Urothelium cell line (cell line): ENCODE results near the gene SLC24A3.
"Not testable (repeated sequence)": the region's sequence is repeated elsewhere in the genome, so short reads cannot be mapped to it uniquely, and the experiment has no call there.

Source experiments
- DNase-seq: peaks from one replicate; pipeline ENCODE4 v3.0.0; 2011; ENCODE audit warnings: low spot score, mixed read lengths
- FAIRE-seq: peaks from 2 replicates; lab custom pipeline; 2011; peaks lifted over from hg19 to GRCh38; lab: Jason Lieb, UNC

Gene SLC24A3

DNA sequence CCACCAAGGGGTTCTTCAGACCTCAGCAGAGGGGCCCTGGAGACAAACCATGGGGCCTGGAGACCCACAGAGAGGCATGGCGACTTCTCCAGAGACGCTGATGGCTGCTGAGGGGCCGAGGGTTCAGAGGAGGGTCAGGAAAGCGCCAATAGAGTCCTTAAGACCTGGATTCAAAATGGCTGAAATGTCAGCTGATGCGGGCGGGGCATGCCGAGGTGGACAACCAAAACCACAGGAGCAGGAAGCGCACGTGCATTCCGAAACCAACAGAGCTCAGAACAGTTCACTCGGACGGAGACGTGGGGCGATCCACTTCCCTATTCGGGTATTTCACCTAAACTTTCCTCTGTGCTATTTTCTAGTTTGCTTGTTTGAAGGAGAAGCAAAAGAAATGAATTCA lies 445.7 kb downstream of the SLC24A3 start:
- DNase-seq (no peak), FAIRE-seq (no peak)

DNA sequence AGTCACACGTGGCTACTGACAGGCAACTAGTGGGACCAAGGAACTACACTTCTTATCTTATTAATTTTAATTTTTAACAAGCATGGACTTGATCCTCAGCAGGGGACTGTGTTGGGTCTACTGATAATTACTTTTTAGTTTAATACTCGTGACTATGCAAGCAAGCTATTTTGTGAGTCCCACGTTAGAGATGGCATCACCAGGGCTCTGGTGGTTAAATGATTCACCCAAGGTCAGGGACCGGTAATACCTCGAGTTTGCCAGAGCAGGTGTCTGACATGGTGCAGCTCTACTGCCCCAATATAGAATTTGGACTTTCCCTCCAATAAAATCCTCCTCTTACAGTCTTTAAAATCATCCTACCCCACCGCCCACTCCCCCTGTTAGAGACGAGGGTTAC lies 447.0 kb downstream of the SLC24A3 start:
- no peak for FAIRE-seq
- DNase-seq, result no peak

DNA sequence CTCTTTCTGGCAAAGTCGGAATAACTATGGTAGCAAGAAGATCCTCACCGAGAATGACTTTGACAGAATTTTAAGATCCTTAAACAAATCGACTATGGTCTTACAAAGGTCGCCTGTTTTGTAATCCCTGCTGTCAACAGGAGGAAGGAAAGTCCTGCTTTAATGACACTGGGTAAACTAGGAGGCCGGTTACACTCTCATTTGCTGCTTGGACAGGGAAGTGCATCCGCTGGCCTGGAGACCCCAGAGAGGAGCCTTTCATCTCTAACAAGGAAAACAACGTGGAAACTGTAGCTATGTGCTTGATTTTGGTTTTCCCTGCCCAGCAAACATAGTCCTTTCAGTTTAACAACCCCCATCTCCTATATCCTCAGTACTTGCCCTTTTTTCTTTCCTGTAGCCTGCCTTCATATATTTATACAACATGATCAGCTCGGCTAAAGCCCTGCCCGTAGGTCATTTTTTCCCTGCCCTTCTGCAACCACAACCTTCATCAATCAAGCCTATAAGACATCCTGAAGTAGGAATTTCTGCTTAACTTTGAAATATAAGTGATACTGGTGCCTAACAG lies 448.5 kb downstream of the SLC24A3 start:
- DNase-seq, result no peak
- no peak for FAIRE-seq

DNA sequence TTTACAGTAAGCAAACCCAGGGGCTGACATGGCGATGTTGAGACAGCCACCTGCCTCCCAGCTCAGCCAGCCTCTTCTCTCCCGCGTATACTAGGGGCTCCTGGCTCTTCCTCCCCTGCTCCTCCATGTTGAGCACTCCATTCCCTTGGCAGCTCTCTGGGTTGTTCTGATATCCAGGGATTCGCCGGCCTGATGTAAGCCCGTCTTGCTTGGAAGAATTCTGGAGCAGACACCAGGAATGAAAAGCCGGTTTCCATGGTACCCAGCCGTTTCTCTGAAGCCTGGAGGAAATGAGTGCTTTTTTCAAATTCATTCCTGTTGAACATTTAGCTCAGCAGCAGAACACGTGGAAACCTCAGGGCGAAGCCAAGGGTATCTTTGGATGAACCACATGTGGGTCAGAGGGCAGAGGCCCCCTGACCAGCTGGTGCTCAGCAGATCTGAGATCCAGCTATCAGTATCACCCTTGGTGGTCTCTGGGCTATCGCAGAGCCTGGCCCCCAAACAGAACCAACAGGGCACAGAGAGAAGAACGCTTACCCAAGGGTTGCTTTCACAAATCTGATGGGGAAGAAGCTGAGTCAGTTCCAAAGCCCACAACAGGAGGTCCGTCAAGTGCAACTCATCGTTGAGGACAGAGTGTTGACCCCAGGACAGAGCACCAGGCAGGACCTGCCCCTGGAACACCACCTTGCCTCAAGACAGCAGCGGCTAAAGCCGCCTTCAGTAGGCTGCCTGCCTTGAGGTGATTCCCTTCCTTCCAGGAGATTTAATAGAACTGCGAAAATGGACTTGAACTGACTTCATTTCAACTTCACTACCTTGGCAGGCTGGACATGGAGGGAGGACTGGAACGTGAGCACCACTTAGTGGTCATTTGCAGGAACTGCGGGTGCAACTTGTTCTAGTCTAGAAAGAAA lies 449.5 kb downstream of the SLC24A3 start:
- DNase-seq, result peak; percentile 52
- FAIRE-seq, result no peak

DNA sequence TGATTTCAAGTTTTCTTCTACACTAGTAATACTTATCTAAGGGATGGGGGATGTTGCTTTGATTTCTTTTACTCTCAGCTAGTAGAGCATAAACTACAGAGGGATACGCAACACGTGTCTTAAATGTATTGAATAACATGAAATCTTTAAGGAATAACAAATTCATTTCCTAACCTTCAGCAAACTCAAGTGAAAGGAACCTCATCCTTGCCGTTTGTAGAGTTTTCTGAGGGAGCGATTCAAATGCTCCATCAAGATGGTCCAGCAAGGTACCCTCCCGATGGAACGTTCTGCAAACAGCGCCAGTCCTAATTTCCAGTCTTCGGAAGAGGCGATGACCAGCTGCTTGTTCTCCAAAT lies 450.2 kb downstream of the SLC24A3 start:
- FAIRE-seq, result no peak
- DNase-seq, result no peak

DNA sequence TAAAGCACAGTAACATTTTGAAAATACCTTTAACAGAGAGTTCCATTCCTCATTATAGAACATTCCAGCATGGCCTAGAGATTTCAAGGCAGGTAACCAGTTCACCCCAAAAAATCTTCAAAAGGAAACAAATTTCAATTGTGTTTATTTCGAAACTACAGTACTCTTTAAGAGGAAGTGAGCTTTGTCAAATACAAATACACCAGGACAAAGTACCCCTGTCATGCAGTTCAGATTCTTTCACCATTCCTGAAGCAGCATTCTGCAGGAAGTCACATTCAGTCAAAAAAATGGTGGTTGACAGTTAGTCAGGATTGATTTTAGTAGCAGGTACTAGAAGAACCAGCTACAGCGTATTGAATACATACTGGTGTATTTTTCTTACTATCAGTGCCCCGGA lies 456.0 kb downstream of the SLC24A3 start:
- DNase-seq (no peak), FAIRE-seq (no peak)

DNA sequence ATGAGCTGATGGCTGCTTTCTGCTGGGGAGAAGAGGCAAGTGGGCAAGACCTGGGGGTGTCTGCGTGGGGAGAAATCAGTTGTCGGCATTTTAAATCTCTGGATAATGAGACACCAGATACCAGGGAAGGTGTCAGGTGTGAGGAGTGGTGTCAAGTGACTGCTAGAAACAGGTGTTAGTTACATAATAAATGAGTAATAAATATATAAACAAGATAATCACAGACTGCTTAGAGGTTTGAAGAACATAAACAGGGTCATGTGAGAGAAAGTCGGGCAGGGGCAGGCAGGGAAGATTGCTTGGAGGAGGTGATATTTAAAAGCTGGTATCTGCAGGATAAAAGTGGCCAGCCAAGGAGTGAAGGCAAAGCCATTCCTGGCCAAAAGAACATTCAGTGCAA lies 458.4 kb downstream of the SLC24A3 start:
- no peak for FAIRE-seq
- no peak for DNase-seq

DNA sequence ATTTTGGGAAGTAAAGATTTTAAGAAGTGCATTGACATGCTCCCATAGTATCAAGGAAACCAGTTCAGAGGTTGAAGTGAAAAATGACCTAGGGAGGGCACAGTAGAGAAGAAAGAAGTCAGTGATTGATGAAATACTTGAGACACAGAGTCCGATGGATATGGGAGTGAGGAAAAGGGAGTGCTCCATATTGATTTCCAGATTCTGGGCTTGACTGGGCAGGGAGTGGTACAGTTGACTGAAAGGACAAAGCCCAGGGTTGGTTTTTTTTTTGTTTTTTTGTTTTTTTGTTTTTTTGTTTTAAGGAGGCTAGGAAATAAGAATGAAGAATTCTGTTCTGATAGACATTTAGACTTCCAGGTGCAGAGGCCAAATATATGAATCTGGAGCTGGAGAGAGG lies 458.9 kb downstream of the SLC24A3 start:
- FAIRE-seq (no peak), DNase-seq (no peak)

DNA sequence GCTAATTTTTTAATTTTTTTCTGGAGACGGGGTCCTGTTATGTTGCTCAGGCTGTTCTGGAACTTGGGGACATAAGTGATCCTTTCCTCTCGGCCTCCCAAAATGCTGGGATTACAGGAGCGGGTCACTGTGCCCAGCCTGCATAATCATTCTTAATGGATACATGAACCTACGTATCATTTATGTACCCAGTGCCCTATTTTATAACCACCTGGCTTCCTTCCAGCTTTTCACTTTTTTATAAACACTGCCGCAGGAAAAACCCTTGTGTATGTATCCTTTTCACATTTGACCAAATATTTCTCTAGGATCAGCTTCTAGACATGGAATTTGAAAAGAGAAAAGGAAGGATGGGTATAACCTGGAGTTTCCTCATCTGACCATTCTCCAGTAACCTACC lies 460.1 kb downstream of the SLC24A3 start:
- DNase-seq (no peak), FAIRE-seq (no peak)

DNA sequence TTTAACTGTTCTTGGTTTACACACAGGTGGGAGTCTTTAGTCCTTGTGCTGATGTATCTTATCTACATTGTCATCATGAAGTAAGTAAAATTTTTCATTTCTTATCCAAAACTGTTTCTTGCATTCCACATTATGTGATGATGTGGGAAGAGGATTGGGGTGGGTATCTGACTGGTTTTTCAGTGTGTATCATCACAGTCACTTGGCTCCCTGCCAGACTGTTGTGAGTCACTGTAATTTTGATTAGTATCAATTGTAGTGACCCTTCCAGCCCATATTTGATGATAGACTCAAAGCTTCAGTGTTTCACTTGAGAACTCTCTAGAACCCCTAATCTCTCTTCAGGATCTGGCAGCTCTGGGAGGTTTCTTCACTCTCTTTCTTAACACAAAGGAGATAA lies 461.1 kb downstream of the SLC24A3 start:
- no peak for DNase-seq
- FAIRE-seq, result no peak

DNA sequence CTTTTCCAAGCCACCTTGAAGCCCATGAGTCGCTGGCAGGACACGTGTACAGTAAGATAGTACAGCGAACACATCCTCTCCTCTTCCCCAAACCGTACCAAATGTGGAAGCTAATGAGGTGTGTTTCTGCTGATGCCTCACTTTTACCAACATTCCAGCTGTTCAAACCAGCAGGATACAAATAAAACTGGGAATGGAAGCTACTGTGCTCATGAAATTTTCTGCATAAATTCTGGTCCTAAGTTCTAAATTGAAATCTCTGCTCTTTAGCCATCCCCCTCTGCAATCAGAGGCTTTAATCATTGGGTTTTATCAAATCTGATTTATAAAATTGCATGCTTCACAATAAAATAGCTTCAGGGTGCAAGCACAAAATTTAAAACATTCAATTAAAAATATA lies 463.8 kb downstream of the SLC24A3 start:
- DNase-seq (no peak), FAIRE-seq (no peak)

DNA sequence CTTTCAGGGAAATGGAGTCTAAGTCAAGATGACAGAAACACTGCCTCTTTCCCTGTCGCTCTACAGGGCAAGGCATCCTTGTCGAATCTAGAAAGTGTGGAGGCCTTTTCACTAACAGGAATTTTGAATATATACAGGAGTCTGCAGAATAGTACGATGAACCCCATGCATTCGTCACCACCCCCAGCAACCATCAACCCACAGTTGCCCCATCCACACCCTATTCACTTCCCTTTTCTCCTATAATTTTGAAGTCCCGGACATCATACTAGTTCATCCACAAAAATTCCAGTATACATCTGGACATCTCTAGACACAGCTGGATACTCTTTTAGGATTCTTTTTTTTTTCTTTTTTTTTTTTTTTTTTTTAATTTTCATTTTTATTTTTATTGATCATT lies 464.9 kb downstream of the SLC24A3 start:
- no peak for DNase-seq
- FAIRE-seq, result no peak

DNA sequence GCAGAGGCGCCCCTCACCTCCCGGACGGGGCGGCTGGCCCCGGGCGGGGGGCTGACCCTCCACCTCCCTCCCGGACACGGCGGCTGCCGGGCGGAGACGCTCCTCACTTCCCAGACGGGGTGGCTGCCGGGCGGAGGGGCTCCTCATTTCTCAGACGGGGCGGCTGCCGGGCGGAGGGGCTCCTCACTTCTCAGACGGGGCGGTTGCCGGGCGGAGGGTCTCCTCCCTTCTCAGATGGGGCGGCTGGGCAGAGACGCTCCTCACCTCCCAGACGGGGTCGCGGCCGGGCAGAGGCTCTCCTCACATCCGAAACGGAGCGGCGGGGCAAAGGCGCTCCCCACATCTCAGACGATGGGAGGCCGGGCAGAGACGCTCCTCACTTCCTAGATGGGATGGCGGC lies 466.1 kb downstream of the SLC24A3 start:
- not testable (repeated sequence) for DNase-seq, FAIRE-seq

DNA sequence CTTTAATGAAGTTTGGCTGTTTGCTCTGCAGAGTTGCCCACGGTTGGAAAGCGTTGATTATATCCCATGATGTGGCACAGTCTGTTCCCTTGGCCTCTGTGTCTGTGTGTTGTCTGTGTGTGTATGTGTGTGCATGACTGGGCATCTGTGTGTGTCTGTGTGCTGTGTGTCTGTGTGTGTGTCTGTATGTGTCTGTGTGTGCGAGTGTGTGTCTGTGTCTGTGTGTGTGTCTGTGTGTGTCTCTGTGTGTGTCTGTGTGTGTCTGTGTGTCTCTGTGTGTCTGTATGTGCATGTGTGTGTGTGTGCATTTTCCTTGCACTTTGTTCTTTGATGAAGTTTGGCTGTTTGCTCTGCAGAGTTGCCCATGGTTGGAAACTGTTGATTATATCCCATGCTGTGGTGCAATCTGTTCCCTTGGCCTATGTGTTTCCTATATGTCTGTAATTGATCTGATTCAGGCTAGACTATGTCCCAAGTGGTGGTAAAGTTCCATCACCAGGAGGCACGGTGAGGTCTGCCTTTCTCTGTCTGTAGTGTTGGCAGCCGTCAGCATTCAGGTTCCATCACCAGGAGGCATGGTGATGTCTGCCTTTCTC lies 467.6 kb downstream of the SLC24A3 start:
- no peak for DNase-seq
- peak; percentile 94 for FAIRE-seq

DNA sequence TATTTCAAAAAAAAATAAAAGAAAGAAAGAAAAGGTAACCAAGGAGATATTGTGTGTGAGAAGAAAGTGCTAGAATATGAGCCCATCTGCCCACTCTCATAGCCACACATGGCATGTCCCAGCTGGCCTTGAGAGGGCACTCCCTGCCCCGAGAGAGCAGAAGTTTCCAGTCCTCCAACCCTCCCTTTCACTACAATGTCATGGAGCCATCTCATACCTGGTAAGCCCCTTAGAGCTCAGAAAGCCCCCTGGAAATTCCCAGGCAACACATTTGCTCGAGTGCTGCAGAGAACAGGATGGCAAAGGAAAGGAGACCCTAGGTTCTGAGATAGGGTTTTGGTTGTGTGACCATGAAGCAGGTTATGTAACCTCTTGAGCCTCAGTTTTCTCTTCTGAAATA lies 469.8 kb downstream of the SLC24A3 start:
- FAIRE-seq (no peak), DNase-seq (no peak)

DNA sequence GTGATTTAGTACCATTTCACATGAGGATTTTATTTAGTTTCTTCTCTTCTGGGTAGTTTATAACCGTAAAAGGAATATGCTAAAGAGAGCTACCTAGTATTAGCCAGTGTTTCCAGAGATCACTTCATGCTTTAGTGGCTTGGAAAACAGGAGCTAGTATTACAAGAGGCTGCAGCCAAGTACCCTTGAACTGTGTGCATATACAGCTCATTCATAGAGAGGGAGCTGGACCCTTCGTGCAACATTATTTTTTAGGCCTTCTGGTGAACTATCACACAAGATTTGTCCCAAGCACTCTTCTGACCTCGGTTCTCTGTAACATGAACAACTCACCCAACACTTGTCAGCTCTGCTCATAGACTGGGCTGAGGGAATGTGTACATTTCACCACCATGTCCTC lies 470.7 kb downstream of the SLC24A3 start:
- FAIRE-seq (no peak), DNase-seq (no peak)

DNA sequence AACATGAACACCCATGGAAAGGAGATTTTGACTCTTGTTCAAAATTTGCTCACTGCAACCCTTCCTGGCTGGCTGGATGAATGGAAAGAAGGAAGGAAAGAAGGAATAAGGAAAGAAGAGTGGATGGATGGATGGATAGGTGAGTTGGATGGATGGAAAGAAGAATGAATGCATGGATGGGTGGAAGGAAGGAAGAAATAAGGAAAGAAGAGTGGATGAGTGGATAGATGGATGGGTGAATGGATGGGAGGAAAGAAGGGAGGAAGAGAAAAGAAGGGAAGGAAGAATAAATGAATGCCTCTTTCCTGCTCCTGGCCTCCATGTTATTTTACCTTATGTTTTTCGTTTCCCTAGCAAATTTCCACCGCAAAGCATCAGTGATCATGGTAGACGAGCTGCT lies 471.4 kb downstream of the SLC24A3 start:
- FAIRE-seq (no peak), DNase-seq (no peak)

DNA sequence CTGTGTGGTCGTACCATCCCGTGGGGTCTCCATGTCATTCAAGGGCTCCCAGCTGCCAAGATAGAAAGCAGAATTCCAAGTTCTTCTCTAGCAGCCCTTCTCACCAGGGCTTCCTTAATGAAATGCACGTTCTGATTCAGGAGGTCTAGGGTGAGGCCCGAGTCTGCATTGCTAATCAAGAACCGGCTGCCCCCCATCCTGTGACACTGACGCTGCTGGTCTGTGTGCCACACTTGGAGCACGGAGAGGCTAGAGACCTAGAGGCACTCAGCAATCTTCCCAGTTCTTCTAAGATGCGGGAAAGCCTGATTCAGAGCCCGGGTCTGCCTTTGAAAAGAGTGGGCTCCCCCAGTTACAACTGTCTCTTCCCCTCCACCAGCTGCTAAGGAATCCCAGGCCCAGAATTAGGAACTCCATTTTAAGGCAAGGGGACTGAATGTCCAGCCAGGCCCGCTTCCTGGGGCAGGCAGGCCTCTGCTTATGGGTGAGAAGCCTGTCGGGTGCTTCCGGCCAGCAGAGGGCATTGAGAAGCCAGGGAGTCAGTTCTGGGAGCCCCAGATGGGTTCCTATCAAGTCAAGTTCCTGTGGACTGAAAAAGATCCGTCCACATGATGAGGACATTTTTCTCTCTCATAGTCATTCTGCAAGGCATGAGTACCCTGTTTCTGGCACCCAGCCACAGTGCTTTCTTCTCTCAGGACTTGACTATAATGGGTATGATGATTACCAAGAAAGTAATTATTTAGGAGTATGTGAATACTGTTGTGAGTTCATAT lies 475.8 kb downstream of the SLC24A3 start:
- no peak for FAIRE-seq
- peak; percentile 75 for DNase-seq

DNA sequence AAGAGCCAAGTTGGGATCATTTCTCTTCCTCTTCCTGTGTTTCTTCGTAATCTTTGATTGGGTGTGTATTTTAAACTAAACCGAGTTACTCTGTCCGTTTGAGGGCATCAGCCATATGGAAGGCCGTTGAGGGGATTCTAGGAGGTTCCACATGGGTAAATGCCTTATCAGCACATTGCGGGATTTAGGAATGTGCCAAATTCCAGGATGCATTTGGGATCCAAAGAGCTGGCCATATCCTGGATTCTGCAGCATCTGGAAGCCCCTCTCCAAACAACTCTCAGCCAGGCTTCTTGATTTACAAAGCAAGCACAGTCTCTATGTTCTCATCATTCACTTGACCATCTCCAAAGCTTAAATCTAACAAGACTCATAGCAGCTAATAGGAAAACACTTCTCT lies 478.0 kb downstream of the SLC24A3 start:
- no peak for FAIRE-seq
- DNase-seq, result no peak

DNA sequence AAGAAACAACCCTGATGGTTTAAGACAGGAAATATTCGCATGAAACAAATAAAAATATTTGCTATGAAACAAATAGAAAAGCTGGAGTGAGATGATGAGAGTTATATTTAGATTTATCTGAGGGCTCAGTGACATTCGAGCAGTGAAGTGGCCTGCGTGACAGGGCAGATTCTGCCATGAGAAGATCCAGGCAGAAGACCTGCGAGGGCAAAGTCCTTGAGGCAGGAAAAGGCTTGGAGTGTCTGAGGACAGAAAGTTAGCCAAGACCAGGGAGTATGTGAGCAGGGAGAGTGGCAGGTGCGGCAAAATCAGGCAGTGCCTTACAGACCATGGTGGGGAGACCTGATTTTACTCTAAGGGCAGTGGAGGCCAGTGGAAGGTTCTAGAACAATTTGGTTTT lies 478.7 kb downstream of the SLC24A3 start:
- FAIRE-seq (no peak), DNase-seq (no peak)

DNA sequence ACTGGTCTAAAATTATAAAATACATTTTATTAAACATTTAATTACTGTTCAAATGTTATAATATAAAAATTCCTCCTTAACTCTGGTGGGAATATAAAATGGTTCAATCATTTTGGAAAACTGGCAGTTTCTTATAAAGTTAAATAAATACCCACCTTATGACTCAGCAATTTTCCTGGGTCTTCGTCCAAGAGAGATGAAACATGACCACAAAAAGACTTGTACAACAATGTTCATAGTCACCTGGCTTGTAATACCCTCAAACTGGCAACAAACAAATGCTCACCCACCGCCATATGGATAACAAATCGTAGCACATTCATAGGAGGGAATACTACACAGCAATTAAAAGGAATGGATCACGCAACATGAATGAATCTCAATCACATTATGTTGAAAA lies 479.7 kb downstream of the SLC24A3 start:
- DNase-seq (peak; percentile 20), FAIRE-seq (no peak)
